Measurements from ENCODE around the gene ST3GAL5. TPM values are rescaled to one million over a fixed set of nuclear protein-coding genes. Genes with fewer than 3 reads are reported as not detected.
"Not testable (repeated sequence)": the region's sequence is repeated elsewhere in the genome, so short reads cannot be mapped to it uniquely, and the experiment has no call there.

The ST3GAL5 gene
- 10 to 100 TPM in 5 of 8 experiments, 1 to 10 TPM in 3; 2.9 to 84.6 (median 21.8) TPM for total RNA-seq

GRCh38 chr2:85888684-85889626, at the start of gene ST3GAL5:
Gene ST3GAL5, minus strand, starts transcription at chr2:85888990. Its CDS starts 85 bp downstream, at chr2:85888905.
- Histone ChIP-seq H3K4me3 (peak within 1 kb of the TSS; percentile 67 to 96 (median 82)), H3K27ac (peak within 1 kb of the TSS; percentile 47 to 65), H3K4me1 (replicated peaks in 1 of 2) (peaks cover 17 to 31% of the 10 kb centered on the region in 2 donors)
- in situ Hi-C loops (cut with MboI; ENCODE audit: low pct_unique_long_range_greater_than_20kb in 2 of 9, low sequenced_read_pairs in 9 of 9, unreplicated experiment in 9 of 9): no loop called here
- 0 to 7% (median 2%) methylated on average over 3 to 14 of the region's 94 CpGs; no CpG with 5 or more reads in 1 of the 10 experiments for WGBS, 10 experiments
- peak; percentile 61 to 88 (median 84) for ATAC-seq (replicated peaks in 6 of 8)

- in situ Hi-C loops (cut with MboI; ENCODE audit: low pct_unique_long_range_greater_than_20kb in 2 of 9, low sequenced_read_pairs in 9 of 9, unreplicated experiment in 9 of 9): no loop called here
- WGBS, 10 experiments: 0 to 100% (median 69%) methylated on average over 1 to 2 of the region's 2 CpGs; no CpG with 5 or more reads in 2 of the 10 experiments
- ATAC-seq (replicated peaks in 6 of 8): no peak
Observed at GRCh38 chr2:85938456-85938855, 49.7 kb upstream of the ST3GAL5 start.

DNA sequence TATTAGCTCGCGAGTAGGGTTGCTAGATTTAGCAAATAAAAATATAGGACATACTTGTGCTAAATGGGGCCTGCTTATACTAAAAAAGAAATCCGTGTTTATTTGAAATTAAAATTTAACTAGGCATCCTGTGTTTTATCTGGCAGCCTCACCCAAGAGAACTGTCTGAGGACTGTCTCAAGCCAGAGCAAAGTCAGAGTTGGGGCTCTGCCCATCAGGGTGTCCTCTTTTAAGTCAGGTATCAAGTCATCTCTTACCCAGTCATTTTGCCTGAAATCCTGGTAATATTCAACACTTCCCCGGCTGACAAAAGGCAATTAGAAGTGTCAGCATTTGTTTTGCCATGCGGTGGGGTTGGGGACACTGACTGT, 48.3 kb upstream of the ST3GAL5 start:
- no peak overlapping the region for H3K27ac ChIP-seq
- H3K4me3 ChIP-seq: no peak overlapping the region
- in situ Hi-C loops (cut with MboI; ENCODE audit: low pct_unique_long_range_greater_than_20kb in 2 of 9, low sequenced_read_pairs in 9 of 9, unreplicated experiment in 9 of 9): no loop called here
- 71 to 100% (median 88%) methylated on average over 1 to 4 of the region's 5 CpGs; no CpG with 5 or more reads in 1 of the 10 experiments for WGBS, 10 experiments
- no peak for ATAC-seq (replicated peaks in 6 of 8)
- peaks cover 0 to 5% of the 10 kb centered on the region in 2 donors for H3K4me1 ChIP-seq (replicated peaks in 1 of 2)

More at GRCh38 chr2:85938456-85938855, 49.7 kb upstream of the ST3GAL5 start:
- Histone ChIP-seq H3K4me3 (no peak overlapping the region), H3K4me1 (replicated peaks in 1 of 2) (peaks cover 0 to 5% of the 10 kb centered on the region in 2 donors), H3K27ac (no peak overlapping the region)

- Histone ChIP-seq H3K27ac (no peak overlapping the region), H3K4me1 (replicated peaks in 1 of 2) (peaks cover 0 to 5% of the 10 kb centered on the region in 2 donors), H3K4me3 (no peak overlapping the region)
- in situ Hi-C loops (cut with MboI; ENCODE audit: low pct_unique_long_range_greater_than_20kb in 2 of 9, low sequenced_read_pairs in 9 of 9, unreplicated experiment in 9 of 9): no loop called here
- WGBS, 10 experiments: 50 to 100% (median 92%) methylated on average over 2 to 7 of the region's 22 CpGs; no CpG with 5 or more reads in 3 of the 10 experiments
- peak in 1 of 8 experiments; percentile 15 for ATAC-seq (replicated peaks in 6 of 8)
Observed at GRCh38 chr2:85936421-85937068, 47.8 kb upstream of the ST3GAL5 start.

DNA sequence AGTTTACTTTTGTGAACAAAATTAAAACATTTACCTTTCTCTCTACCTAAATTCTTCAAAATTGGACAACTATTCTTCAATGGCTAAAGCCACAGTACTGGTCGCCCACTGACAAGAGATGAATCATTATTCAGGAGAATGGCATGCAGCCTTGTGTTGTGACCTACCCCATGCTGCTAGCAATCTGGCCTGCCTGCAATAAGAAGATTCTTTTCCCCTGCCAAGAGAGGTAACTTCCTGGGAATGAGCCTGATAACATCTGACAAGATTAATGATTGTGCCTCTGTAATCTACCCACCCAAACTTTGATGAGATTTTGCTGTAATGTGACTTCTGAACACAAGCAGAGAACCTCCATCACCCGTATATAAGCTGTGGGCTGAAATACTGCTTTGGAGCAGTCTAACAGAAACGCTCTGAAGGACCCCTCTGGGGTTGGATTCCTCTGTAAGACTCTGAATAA, 47.0 kb upstream of the ST3GAL5 start:
- in situ Hi-C loops (cut with MboI; ENCODE audit: low pct_unique_long_range_greater_than_20kb in 2 of 9, low sequenced_read_pairs in 9 of 9, unreplicated experiment in 9 of 9): no loop called here
- Histone ChIP-seq H3K27ac (no peak overlapping the region), H3K4me3 (no peak overlapping the region), H3K4me1 (replicated peaks in 1 of 2) (peaks cover 0 to 5% of the 10 kb centered on the region in 2 donors)
- peak in 3 of 8 experiments; percentile 42 to 78 (median 76) for ATAC-seq (replicated peaks in 6 of 8)
- 0 to 59% (median 42%) methylated on average over 1 to 3 of the region's 3 CpGs; no CpG with 5 or more reads in 1 of the 10 experiments for WGBS, 10 experiments

DNA sequence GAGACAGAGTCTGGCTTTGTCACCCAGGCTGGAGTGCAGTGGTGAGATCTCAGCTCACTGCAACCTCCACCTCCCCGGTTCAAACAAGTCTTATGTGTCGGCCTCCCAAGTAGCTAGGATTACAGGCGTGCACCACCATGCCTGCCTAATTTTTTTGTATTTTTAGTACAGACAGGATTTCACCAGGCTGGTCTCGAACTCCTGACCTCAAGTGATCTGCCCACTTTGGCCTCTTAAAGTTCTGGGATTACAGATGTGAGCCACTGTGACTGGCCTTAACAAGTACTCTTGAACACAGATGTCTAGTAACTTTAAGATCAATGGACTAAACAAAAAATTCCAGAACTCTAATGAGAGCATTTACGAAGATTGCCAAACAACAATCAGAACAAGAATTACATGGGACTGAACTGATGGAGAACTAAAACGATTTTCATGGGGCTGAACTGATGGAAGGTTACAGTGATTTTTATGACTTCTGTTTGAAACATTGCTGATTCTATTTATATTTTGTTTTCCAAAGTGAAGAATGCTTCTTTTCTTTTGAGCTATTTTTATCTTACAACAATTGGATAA, 46.5 kb upstream of the ST3GAL5 start:
- in situ Hi-C loops (cut with MboI; ENCODE audit: low pct_unique_long_range_greater_than_20kb in 2 of 9, low sequenced_read_pairs in 9 of 9, unreplicated experiment in 9 of 9): no loop called here
- Histone ChIP-seq H3K4me3 (no peak overlapping the region), H3K27ac (no peak overlapping the region), H3K4me1 (replicated peaks in 1 of 2) (peaks cover 0 to 5% of the 10 kb centered on the region in 2 donors)
- WGBS, 10 experiments: 52 to 84% (median 77%) methylated on average over 3 to 6 of the region's 6 CpGs; no CpG with 5 or more reads in 1 of the 10 experiments
- ATAC-seq (replicated peaks in 6 of 8): no peak

DNA sequence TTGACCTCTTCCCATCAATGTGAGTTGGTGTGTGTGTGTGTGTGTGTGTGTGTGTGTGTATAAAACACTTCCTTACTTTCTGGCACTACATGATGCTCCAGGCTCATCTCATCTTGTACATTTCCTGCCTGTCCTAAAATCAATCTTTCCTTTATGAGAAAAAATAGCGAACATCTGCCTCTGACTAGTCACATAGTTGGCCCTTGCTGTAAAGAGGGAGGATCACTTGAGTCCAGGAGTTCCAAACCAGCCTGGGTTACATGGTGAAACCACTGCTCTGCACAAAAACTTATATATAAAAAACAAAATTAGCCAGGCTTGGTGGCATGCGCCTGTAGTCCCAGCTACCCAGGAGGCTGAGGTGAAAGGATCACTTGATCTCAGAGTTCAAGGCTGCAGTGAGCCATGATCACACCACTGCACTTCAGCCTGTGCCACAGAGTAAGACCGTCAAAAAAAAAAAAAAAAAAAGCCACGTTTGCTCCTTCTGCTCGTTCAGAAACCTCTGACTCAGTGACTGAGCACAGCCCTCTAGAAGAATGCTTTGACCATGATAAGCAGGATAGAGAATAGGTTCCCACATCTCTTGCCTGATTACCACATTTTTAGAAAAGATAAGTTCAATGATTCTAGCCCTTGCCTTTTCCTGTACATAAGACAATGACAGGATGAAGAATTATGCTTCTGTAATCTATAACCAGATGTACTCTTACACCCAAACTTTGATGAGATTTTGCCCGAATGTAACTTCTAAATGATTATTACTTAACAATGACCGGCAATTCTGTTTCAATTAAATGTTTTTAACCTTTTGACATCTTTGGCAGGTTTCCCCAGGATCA, 45.2 kb upstream of the ST3GAL5 start:
- peak in 2 of 8 experiments; percentile 76 to 82 for ATAC-seq (replicated peaks in 6 of 8)
- H3K4me3 ChIP-seq: no peak overlapping the region
- H3K4me1 ChIP-seq (replicated peaks in 1 of 2): peaks cover 0 to 5% of the 10 kb centered on the region in 2 donors
- WGBS, 10 experiments: 4 to 100% (median 64%) methylated on average over 1 to 5 of the region's 7 CpGs
- in situ Hi-C loops (cut with MboI; ENCODE audit: low pct_unique_long_range_greater_than_20kb in 2 of 9, low sequenced_read_pairs in 9 of 9, unreplicated experiment in 9 of 9): no loop called here
- H3K27ac ChIP-seq: no peak overlapping the region

- 18 to 100% (median 65%) methylated on average over 1 to 6 of the region's 7 CpGs; no CpG with 5 or more reads in 2 of the 10 experiments for WGBS, 10 experiments
- H3K4me3 ChIP-seq; ATAC-seq (replicated peaks in 6 of 8); H3K4me1 ChIP-seq (replicated peaks in 1 of 2); in situ Hi-C loops (cut with MboI; ENCODE audit: low pct_unique_long_range_greater_than_20kb in 2 of 9, low sequenced_read_pairs in 9 of 9, unreplicated experiment in 9 of 9); H3K27ac ChIP-seq: not testable (repeated sequence)
Observed at GRCh38 chr2:85931151-85931550, 42.4 kb upstream of the ST3GAL5 start.

DNA sequence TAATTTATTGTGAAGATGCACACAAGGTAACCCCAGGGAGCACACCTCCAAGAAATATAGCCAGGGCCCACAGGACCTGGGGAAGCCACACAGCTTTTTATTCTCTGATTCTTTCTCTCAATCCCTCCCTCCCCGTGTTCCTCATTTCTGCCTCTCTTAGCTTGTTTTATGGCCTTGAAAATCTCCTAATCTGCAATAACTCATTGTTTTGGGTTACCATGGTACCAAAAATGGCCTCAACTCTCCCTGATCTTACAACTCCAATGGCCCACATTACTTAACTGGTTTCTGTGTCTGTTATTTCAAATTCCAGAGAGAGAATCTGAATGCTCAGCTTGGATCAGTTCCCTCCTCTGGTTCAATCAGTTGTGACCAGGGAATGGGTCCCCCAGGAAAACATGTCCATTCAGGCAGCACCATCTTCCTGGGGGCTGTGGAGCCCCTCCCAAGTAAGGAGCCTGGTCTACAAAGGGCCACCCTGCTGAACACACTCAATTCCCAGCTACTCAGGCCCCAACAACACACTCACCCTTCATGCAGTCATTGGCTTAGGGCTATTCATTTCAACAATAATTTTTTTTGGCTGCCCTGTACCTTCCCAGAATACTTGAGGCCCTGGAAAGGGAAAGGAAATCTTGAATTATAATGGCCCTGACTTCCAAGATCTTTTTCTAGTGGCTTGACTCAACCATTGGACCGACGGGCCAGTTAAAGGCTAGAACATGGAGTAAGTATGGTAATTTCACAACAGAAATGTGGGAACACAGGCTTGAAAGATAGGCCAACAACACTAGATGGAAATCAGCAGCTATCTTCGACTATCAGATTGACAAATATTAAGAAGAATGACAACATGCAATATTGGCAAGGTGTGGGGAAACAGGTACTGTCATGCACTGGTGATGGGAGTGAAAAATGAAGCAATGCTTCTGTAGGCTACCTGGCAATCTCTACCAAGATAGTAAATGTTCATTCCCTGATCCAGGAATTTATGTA, 41.6 kb upstream of the ST3GAL5 start:
- no peak for ATAC-seq (replicated peaks in 6 of 8)
- Histone ChIP-seq H3K4me3 (no peak overlapping the region), H3K27ac (no peak overlapping the region), H3K4me1 (replicated peaks in 1 of 2) (no peaks in the 10 kb centered on the region)
- in situ Hi-C loops (cut with MboI; ENCODE audit: low pct_unique_long_range_greater_than_20kb in 2 of 9, low sequenced_read_pairs in 9 of 9, unreplicated experiment in 9 of 9): no loop called here
- WGBS, 10 experiments: 0 to 100% (median 55%) methylated on average over 1 to 4 of the region's 4 CpGs

GRCh38 chr2:85929096-85930050, 40.6 kb upstream of the ST3GAL5 start:
- in situ Hi-C loops (cut with MboI; ENCODE audit: low pct_unique_long_range_greater_than_20kb in 2 of 9, low sequenced_read_pairs in 9 of 9, unreplicated experiment in 9 of 9): no loop called here
- Histone ChIP-seq H3K27ac (no peak overlapping the region), H3K4me3 (no peak overlapping the region), H3K4me1 (replicated peaks in 1 of 2) (no peaks in the 10 kb centered on the region)
- ATAC-seq (replicated peaks in 6 of 8): no peak
- 46 to 92% (median 84%) methylated on average over 1 to 7 of the region's 19 CpGs for WGBS, 10 experiments
